Fibroblast of the aortic adventitia (primary cell): ENCODE results near the gene PIANP. TPM values are rescaled to one million over a fixed set of nuclear protein-coding genes. Genes with fewer than 3 reads are reported as not detected.

Experiments used
- DNase-seq: peaks from one replicate; pipeline ENCODE4 v3.0.0-alpha.2; 2010; ENCODE audit warnings: low read depth
- H3K4me3 ChIP-seq: 2 replicates; pipeline ENCODE4 v1.5.1; 2011; ENCODE audit warnings: low read depth, mild to moderate bottlenecking, control low read depth, low read length, moderate library complexity
- CTCF ChIP-seq: IDR thresholded peaks from 2 replicates; pipeline ENCODE4 v1.5.1; 2011; ENCODE audit warnings: mild to moderate bottlenecking, low read length, control low read depth, inconsistent platforms; ENCODE audit not compliant: insufficient read depth
- total RNA-seq: library from RNA; depleted of rRNA; stranded (reverse); fragments of >200 nt; gene quantifications from 2 replicates; pipeline ENCODE4 v1.2.3, GENCODE V29; 2012; ENCODE audit warnings: low replicate concordance

Gene PIANP
- total RNA-seq, 1 donor = 0.45 TPM

- DNase-seq = peak; percentile 99
- no peak for TF ChIP-seq CTCF
- peak within 1 kb of the TSS; percentile 97 for H3K4me3 ChIP-seq
Observed at GRCh38 chr12:6688999-6689882, 11.4 kb downstream of the PIANP start, which contains the start of gene ZNF384. ZNF384 (minus strand) TSS chr12:6689375; CDS start chr12:6679520, 9,855 bp downstream.

GRCh38 chr12:6688543-6688998 lies 12.0 kb downstream of the PIANP start:
- no peak for DNase-seq
- peak overlapping the region; percentile 97 for H3K4me3 ChIP-seq
- no peak for TF ChIP-seq CTCF

GRCh38 chr12:6685814-6686213 lies 14.8 kb downstream of the PIANP start:
- no peak overlapping the region for H3K4me3 ChIP-seq
- DNase-seq = no peak
- no peak for TF ChIP-seq CTCF

- H3K4me3 ChIP-seq = no peak overlapping the region
- peak; percentile 45 for TF ChIP-seq CTCF
- DNase-seq = no peak
Observed at GRCh38 chr12:6684609-6685008, 16.0 kb downstream of the PIANP start.

- TF ChIP-seq CTCF = no peak
- H3K4me3 ChIP-seq = no peak overlapping the region
- no peak for DNase-seq
Observed at GRCh38 chr12:6676962-6677361, 23.7 kb downstream of the PIANP start.

- no peak for DNase-seq
- no peak for TF ChIP-seq CTCF
- no peak overlapping the region for H3K4me3 ChIP-seq
Observed at GRCh38 chr12:6672143-6672542, 28.5 kb downstream of the PIANP start.
